GM21723 (cell line): ENCODE data around the gene SS18L1.

Experiments
- ATAC-seq: cut with Tn5 transposase; IDR thresholded peaks from one replicate; pipeline ENCODE4 v1.9.1; 2021; ENCODE audit warnings: mild to moderate bottlenecking, moderate library complexity; ENCODE audit not compliant: unreplicated experiment

The SS18L1 gene

GRCh38 chr20:62208795-62209755 is 65.5 kb downstream of the SS18L1 start:
- ATAC-seq = no peak

GRCh38 chr20:62209850-62210495 is 66.4 kb downstream of the SS18L1 start:
- ATAC-seq = no peak

- ATAC-seq = no peak
These were observed 66.9 kb downstream of the SS18L1 start for GRCh38 chr20:62210496-62210855.

GRCh38 chr20:62211216-62211615 is 67.6 kb downstream of the SS18L1 start:
- no peak for ATAC-seq

- no peak for ATAC-seq
These were observed 68.3 kb downstream of the SS18L1 start for GRCh38 chr20:62211769-62212288.

GRCh38 chr20:62212299-62212698 is 68.7 kb downstream of the SS18L1 start:
- ATAC-seq = no peak

- ATAC-seq = no peak
These were observed 70.5 kb downstream of the SS18L1 start for GRCh38 chr20:62214067-62214466.

GRCh38 chr20:62215020-62215990 is 71.7 kb downstream of the SS18L1 start:
- ATAC-seq = no peak

GRCh38 chr20:62215991-62216635 is 72.5 kb downstream of the SS18L1 start:
- ATAC-seq = no peak

- ATAC-seq = no peak
These were observed 73.3 kb downstream of the SS18L1 start for GRCh38 chr20:62216636-62217566.

GRCh38 chr20:62217913-62218773 is 74.6 kb downstream of the SS18L1 start:
- no peak for ATAC-seq

- ATAC-seq = no peak
These were observed 75.8 kb downstream of the SS18L1 start for GRCh38 chr20:62219101-62219991.

GRCh38 chr20:62219992-62220665 is 76.6 kb downstream of the SS18L1 start, which contains the start of gene HRH3:
HRH3 (minus strand) TSS chr20:62220278; CDS start chr20:62219970, 308 bp downstream.
- ATAC-seq = no peak

- ATAC-seq = no peak
These were observed 77.3 kb downstream of the SS18L1 start for GRCh38 chr20:62220666-62221568.

- ATAC-seq = no peak
These were observed 78.8 kb downstream of the SS18L1 start for GRCh38 chr20:62222266-62222850.
